ENCODE data around the gene NPEPL1.

NPEPL1 gene

DNA sequence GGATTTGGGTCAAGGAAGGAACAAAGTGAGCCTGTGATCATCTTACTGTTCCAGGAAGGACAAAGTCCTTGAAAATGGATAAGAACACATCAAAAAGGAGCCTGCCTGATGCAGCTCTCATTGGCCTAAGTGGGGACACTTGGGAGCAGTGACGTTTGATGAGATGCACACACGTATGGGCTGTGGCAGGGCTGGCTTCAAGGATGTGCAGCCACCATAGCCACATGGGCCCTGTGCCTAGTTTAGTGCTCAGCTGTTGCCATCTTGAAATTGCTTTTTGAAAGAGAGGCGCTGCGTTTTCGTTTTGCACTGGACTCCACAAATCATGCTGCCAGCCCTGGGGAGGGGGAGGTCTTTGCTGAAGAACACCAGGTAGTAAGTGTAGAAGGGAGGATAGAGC lies 6.6 kb upstream of the NPEPL1 start:
- DNase-seq: no peak

DNA sequence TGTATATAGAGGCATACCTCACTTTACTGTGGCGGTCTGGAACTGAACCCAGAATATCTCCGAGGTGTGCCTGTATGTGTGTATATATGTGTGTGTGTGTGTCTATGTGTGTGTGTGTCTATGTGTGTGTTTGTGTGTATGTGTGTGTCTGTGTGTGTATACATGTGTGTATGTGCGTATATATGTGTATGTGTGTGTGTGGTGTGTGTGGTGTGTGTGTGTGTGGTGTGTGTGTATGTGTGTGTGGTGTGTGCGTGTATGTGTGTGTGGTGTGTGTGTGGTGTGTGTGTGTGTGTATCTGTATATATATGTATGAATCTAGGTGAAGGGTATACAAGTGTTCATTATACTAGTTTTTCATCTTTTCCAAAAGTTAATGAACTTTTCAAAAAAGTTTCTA lies 4.2 kb upstream of the NPEPL1 start:
- DNase-seq: no peak

DNA sequence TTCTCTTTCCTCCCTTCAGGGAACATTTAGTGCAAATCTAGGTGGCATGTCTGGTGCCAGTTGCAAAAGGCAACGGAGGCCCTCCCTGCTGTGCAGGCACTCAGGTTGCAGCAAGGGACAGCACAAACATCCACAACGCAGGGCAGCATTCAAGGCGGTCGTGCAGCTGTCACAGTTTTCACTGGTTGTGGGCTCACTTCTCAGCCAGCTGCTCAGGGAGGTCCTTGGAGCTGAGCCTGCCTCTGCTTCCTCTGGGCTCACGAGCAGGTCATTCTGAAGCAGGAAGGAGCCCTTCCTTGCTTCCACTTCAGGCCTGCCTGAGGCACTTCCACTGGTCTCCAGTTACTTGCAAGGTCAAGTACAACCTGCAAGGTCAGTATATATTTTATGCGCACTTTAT lies 3.8 kb upstream of the NPEPL1 start:
- no peak for DNase-seq

DNA sequence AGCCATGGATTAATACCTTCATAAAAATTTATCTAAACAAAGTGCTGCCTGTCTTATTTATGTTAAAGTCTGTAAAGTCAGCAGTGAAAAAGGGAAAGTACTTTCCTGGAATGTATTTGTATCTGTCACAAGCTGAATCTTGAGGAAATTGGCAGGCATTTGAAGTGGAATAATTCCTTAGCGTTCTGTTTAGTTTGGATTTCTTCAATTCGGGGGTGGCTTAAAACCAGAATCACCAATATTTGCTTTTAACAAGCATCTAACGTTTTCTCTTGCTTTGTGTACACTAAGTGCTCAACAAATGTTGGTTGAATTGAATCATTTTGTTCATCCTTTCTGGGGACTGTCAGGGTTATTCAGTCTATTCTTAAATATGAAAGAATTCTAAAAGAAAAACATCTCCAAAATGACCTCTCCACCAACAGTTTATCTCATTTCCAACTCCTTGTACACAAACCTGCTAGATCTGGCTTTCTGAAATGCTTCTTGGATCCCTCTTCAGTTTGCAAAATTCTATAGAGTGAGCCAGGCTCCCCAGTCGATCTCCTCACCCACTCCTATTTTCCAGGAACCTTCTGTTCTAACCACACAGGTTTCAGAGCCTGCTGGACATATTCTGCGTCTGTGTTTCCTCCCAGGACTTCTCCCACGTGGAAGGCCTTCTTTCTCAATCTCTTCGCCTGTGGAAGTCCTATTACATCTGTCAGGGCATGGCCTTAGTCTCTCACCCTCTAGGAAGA lies 2.0 kb upstream of the NPEPL1 start:
- no peak for DNase-seq

DNA sequence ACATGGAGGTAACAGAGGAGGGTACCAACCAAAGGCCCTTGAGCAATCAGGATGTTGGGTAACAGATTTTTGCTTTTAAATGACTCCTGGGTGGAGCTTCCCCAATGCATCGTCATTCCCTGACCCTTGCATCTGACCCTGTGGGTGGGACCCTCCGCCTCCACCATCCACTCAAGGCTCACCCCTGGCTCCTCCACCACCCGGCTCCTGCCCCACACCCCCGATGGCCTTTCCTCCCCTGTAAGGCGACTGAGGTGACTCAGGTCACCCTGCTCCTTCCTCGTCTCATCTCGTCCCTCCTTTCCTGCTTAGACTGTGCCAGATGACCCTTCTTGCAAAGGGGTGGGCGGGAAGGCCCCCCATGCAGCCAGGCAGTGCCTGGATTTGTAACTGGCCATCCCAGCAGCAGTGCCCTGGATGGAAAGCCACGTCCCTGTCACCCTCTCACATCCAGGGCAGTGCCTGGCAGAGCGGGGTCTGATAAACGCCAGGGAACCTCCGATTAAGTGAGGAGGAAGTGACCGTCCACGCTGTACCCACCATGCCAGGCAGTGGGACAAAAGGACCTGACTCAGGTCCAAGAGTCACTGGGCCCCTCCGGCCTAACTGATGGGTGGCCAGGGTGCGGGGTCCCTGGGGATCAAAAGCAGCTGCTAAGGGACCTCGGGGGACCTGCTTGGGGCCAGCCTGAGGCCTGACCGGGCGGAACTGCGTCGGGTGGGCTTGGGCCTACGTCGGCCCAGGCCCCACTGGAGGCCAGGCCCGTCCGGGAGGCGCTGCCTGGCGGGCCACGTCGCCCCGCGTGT lies 624 bp upstream of the NPEPL1 start:
- DNase-seq: peak in 1 of 2 donors; percentile 7

DNA sequence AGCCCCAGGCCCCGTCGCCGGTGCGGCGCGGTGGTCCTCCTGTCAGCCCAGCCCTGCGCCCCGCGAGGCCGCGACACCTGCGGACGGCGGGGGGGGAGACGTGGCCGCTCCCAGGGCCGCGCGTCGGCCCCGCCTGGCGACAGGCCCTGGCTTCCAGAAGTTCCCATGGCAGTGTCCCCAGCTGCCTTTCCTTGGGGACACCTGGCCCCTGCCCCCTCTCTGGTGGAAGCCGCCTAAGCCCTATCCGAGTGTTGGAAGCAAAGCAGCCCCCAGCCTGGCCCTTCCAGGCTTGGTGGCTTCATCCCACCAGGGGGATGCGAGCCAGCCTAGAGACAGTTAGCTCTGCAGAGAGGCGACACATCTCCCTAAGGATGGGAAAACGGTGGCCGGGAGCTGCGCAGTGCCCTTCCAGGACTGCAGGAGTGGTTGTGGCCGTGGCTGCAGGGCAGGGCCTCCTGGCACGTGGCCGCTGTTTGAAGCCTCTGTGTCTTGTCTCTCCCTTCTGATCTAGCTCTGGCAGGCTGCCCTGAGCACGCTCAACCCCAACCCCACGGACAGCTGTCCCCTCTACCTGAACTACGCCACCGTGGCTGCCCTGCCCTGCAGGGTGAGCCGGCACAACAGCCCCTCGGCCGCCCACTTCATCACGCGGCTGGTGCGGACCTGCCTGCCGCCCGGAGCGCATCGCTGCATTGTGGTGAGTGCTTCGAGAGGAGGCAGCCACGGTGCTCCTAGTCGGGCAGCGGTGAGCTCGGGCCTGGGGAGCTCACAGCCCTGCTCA lies 816 bp downstream of the NPEPL1 start:
- peak in 1 of 2 donors; percentile 7 for DNase-seq

DNA sequence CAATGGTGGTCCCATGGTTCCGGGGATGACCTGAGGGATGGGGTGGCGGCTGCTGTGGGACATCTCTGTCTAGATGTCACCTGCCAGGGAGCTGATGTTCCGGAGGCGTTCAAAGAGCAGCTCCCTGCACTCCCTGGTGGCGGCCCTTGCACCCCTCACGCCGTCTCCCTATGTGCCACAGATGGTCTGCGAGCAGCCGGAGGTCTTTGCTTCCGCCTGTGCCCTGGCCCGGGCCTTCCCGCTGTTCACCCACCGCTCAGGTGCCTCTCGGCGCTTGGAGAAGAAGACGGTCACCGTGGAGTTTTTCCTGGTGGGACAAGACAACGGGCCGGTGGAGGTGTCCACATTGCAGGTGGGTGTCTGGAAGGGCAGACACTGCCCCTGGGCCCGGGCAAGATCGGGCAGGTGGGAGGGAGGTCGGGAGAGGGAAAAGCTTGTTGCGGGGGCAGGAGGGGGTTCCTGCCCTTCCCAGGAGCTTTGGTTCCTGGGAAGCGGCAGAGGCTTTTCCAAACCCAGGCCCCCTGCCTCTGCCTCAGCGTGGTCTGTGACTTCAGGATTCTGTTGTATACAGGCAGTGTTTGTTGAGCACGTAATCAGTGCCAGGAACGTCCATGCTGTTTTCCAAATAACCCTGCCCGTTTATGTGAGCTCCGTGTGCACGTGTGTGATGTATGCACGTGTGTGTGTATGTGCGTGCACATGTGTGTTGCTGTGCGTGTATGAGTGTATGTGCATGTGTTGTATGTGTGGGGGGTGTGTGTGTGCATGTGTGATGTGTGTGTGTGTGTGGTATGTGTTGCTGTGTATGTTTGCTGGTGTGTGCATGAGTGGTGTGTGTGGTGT lies 1.9 kb downstream of the NPEPL1 start:
- no peak for DNase-seq

DNA sequence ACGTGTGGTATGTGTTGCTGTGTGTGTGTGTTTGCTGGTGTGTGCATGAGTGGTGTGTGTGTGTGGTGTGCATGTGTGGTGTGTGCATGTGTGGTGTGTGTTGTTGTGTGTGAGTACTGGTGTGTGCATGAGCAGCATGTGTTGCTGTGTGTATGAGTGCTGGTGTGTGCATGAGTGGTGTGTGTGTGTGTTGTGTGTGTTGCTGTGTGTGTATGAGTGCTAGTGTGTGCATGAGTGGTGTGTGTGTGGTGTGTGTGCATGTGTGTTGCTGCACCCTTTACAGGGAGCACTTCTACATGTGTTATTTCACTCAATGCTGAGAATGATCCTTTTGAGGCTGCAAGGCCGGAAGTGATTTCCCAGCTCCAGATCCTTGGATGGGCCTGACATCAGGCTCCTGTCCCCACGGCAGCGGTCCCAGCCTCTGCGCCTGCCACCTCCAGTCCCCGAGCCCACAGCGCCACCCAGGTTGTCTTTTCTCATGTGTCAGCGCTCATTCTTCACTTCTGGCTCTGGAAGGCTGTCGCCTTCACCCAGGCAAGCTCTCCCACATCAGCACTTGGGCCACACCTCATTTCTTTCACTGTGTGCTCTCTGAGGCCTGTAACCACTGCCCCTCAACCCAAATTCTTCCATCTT lies 2.6 kb downstream of the NPEPL1 start:
- no peak for DNase-seq

DNA sequence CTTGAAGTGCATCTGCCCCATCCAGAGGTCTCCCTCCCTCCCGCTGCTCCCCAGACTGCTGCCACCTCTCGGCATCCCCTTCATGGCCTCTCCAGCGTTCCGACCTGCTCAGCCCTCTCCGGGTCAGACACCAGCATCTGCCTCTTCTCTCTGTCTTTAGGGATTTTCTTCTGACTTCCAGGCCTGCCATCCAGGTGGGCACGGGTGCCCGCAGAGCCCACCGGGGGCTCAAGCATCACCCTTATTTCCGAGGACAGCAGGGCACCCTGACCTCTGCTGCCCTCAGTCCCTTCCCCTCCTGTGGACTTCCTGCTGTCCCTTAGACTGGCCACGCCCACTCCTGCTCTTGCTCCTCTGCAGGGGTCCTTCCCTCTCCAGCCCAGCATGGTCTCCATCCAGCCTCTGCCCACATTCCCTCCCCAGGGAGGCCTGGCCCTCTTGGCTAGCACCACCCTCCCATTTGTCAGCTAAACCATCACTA lies 3.3 kb downstream of the NPEPL1 start:
- DNase-seq: no peak

DNA sequence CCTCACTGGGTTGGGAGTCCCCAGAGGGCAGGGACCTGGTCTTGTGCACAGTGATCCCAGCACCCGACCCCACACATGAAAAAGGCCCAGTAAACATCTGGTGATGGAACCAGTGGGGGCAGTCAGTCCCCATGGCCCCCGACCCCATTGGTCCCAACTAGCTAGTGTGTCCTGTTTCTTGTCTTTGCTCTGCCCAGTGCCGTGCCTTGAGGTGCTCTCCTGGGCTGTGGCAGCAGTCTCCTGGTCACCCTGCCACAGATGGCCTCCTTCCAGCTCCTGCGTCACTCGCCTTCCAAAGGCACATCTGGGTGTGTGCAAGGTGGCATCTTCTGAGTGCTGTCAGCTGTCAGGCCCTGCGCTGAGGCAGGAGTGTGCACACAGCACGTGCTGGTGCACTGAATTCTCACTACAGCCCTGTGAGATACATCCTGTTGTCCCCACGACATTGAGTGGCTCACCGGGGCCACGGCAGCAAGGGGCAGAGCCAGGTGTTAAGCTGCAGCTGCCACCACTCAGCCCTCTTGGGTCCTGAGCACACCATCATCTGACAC lies 3.9 kb downstream of the NPEPL1 start:
- no peak for DNase-seq

DNA sequence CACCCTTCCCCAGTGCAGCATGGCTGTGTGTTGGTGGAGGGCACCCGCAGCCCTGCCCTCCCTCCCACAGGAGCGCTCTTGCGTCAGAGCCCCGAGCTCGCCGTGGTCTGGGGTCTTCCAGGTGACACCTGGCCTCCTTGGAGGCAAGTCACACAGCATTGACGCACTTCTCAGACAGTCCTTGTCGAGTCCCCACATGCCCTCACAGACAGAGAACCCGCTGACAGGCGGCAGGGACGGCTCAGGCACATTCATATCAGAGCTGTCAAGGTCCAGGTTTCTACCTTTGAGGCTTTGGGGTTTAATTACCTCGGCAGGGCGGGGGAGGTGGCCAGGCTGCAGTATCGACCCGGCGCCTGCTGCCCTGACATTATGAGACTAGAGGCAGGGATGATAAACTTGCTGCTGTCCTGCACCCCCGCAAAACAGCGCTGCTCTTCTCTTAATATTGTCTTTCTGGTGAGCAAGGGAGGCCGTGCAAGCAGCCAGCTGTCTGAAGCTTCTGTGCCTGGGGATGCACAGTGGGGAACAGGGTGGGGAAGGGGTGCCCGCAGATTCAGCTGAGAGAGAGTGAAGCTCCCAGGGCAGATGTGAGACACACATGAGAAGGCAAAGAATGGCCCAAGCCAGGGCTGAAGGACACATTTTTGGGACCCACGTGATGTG lies 4.7 kb downstream of the NPEPL1 start:
- no peak for DNase-seq

DNA sequence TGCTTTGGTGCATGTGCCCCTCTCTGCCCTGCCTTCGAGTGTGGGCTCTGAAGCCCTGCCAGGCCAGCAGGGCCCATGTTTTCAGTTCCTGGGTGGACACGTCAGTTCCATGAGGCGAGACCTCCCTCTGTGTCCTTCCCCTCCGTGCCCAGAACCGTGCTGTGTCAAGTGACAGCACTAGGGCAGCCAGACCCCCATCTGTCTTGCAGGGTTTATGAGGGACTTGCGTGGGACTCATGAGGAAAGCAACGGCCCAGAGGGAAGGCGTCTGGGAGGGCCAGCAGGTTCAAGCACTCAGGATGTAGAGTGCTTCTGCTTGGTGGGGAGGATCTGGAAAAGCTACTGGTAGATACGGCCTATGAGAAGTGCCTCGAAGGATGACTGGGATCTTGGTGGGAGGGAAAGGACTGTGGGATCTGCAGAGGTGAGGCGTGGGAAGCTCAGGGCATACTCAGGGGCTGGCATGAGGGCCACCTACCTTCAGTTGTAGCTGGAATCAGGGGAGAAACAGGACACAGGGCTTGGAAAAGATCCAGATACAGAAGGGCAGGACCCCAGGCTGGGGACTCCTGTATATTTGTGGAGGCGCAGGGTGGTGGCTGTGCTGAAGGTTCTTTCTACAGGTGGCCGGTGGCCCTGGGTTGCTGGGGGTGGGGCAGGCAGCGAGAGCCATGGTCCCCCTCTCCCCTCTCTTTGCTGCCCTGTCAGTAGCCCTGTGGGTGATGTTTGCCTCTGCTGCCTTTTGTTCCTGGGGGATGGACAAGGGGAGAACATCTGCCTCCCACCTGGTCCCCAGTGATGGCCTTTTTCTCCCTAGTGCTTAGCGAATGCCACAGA lies 5.5 kb downstream of the NPEPL1 start:
- no peak for DNase-seq

DNA sequence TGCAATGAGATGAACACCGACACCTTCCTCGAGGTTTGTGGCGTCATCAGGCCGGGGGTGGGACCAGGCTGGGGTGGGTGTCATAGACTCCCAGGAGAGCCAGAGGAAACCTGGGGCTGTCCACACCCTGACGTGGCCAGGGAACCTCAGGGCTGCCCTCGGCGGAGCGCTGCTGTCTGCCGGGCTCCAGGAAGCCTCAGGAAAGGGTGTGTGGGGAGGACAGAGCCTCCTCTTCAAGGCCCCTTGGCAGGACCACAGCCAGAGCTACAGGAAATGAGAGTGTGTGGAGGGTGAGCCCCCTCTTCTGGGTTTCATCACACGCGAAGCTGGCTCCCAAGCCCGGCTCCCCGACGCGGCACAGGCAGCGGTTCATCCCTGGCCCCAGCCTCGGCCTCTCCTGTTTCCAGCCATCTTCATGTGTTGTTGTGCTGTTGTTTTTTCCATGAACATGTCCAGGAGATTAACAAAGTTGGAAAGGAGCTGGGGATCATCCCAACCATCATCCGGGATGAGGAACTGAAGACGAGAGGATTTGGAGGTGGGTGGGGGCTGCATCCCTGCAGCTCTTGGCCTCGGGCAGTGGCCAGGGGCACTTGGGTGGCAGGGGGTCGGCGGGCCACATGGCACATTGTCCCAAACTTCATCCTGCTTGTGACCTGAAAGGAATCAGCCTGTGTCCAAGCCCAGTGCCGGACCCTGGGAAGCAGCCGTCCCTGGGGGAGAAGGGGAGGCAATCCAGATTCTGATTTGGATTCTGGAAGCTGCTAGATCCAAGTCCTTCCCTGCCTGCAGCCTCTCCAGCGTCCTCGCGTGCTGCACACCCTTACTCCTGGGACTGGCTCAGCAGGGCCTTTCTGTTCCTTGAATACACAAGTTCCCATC lies 6.4 kb downstream of the NPEPL1 start:
- DNase-seq: no peak

DNA sequence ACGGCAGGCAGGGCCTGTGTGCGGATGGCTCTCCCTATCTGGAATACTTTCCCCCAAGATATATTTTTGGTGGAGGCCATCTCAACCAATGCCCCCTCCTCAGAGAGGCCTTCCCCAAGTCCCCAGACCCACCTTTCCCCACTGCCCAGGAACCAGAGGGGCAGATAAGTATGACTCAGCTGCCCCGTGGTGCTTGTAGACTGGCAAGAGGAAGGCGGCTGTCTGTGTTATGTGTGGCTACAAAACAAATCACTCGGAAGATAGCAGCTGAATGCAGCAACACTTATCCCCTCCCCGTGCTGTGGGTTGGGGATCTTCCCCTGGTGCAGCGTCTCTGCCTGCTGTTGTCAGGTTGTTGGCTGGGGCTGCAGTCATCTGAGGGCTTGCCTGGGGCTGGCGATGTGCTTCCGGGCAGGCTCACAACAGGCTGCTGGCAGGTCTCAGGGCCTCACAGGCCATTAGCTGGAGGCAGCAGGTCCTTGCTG lies 7.1 kb downstream of the NPEPL1 start:
- DNase-seq: no peak

DNA sequence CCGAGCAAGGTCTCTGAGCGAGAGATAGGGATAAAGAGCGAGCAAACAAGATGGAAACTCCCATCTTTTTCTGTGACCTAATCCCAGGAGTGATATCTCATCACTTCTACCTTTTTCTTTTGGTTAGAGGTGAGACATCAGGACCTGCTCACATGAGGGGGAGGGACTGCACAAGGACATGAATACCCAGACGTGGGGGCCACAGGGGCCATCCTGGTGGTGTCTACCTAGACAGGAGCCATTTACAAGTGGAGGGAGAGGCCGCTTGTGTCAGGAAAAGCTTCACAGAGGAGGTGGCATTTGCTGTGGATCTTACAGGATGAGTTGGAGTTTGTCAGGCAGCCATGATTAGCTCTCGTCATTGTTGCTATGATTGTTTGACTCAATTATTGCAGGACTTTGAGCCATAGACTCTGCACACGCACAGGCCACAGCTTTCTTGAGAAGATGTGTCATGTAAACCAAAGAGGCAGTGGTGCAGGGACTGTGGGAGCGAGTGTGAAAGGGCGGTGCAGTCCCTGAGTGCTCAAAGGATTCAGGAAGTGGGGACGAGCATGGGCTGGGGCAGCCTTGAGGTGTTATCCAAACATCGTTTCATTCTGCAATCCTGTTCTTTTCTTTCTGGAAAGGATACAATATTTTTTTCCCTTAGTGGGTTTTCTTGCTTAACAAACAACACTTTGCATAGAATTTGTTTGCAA lies 7.7 kb downstream of the NPEPL1 start:
- DNase-seq: no peak

DNA sequence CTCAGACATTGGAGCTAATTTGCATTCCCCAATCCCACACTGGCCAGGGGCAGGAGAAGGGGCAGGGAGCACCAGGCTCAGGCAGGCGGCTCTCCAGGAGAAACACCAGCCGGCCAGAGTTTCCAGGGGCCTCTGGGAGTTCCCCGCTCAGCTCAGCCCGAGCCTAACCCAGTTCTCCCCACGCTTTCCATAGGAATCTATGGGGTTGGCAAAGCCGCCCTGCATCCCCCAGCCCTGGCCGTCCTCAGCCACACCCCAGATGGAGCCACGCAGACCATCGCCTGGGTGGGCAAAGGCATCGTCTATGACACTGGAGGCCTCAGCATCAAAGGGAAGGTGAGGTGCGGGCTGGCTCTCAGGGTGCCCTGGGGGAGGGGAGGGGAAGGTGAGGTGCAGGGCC lies 8.2 kb downstream of the NPEPL1 start:
- DNase-seq: no peak

DNA sequence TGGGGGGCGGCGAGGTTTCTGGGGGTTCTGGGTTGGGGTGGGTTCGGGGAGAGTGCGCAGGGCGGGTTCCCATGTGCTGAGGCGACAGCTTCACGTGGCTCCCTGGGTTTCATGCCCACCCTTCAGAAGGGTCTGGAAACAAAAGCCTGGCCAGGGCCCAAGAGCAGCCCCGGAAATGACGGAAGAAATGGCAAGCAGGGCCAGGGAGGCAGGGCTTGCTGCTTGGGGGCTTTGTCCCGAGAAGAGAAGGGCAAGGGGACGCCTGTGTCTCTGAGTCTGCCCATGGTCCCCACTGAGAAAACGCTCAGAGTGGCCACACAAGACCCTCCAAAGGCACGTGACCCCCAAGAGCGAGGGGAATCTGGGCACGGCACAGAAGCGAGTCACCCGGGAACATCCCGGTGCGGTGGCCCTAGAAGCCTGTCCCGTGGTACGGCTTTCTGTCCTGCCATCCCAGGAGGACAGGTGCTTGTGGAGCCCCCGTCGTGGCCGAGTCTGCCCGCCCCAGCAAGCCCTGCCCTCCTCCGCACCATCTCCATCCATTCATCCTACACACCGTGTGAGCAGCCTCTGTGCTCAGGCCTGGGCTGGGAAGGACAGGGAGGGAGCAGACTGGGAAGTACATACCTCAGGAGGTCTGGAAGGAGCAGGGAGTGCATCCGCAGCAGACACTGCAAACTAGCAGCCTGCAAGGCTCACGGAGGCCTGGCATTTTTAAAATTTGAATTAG lies 9.0 kb downstream of the NPEPL1 start:
- no peak for DNase-seq

DNA sequence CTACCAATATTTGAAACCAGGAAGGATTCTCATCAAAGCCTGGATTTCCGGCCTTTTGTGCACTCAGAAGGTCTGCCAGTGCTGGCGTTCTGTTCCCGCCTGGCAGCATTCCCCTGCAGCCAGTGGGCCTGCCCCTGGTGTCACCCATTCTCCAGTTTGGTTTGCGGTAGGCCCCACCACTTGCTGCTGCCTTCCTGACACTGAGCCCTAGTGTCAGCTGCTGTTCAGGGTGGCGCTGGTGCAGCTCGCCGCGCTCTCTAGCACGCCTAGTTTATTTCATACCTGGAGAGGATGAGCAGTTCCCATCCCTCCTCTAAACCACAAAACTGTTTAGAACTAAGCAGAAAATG lies 9.5 kb downstream of the NPEPL1 start:
- DNase-seq: no peak
